ENCODE measurements around the gene ST8SIA4. TPM values are rescaled to one million over a fixed set of nuclear protein-coding genes. Genes with fewer than 3 reads are reported as not detected.

ST8SIA4 gene
- polyA plus RNA-seq, 3 donors, result 12.4 to 36.4 (median 30.7) TPM

GRCh38 chr5:100762995-100763394 lies 140.1 kb downstream of the ST8SIA4 start:
- Histone ChIP-seq H3K9me3 (replicated peaks in 1 of 2; ENCODE audit: control insufficient read depth in 1 of 2, insufficient read depth in 1 of 2, low read length in 2 of 2) (no peaks in the 10 kb centered on the region), H3K79me2 (ENCODE audit: insufficient read depth, low read length) (no peaks in the 10 kb centered on the region), H3K4me2 (replicated peaks; ENCODE audit: extremely low read depth, low read length, poor library complexity, severe bottlenecking) (no peak overlapping the region), H2AFZ (ENCODE audit: insufficient read depth, low read depth, low read length, poor library complexity, severe bottlenecking) (no peak overlapping the region), H3K4me3 (replicated peaks in 1 of 3; ENCODE audit: low read depth in 2 of 3, low read length in 3 of 3) (no peak overlapping the region), H3K36me3 (replicated peaks in 1 of 2; ENCODE audit: control insufficient read depth in 1 of 2, insufficient read depth in 2 of 2, low read length in 2 of 2) (no peaks in the 10 kb centered on the region), H3K4me1 (ENCODE audit: control insufficient read depth in 1 of 2, insufficient read depth in 2 of 2, low read length in 2 of 2) (no peaks in the 10 kb centered on the region), H4K20me1 (ENCODE audit: insufficient read depth, low read length) (no peaks in the 10 kb centered on the region), H3K9ac (ENCODE audit: insufficient read depth, low read length, poor library complexity, severe bottlenecking) (no peak overlapping the region), H3K27ac (ENCODE audit: low read depth in 1 of 2, low read length in 2 of 2) (no peak overlapping the region), H3K27me3 (ENCODE audit: control insufficient read depth in 2 of 2, insufficient read depth in 2 of 2, low read length in 2 of 2) (no peaks in the 10 kb centered on the region)
- Mint-ChIP-seq H3K27ac (no peak overlapping the region), H3K4me1 (no peaks in the 10 kb centered on the region), H3K27me3 (ENCODE audit: low read depth in 3 of 3) (no peaks in the 10 kb centered on the region), H3K9me3 (no peaks in the 10 kb centered on the region), H3K36me3 (no peaks in the 10 kb centered on the region), H3K4me3 (no peak overlapping the region)
- no CpG with 5 or more reads among the region's 1 CpG for WGBS (ENCODE audit: insufficient coverage)
- intact Hi-C loops (cut with micrococcal nuclease), result no loop called here
- DNase-seq, result no peak
- TF ChIP-seq CTCF (IDR thresholded peaks at IDR 0.05), result no peak

GRCh38 chr5:100762108-100762507 lies 141.0 kb downstream of the ST8SIA4 start:
- Histone ChIP-seq H3K36me3 (replicated peaks in 1 of 2; ENCODE audit: control insufficient read depth in 1 of 2, insufficient read depth in 2 of 2, low read length in 2 of 2) (no peaks in the 10 kb centered on the region), H3K4me2 (replicated peaks; ENCODE audit: extremely low read depth, low read length, poor library complexity, severe bottlenecking) (no peak overlapping the region), H3K27me3 (ENCODE audit: control insufficient read depth in 2 of 2, insufficient read depth in 2 of 2, low read length in 2 of 2) (no peaks in the 10 kb centered on the region), H3K79me2 (ENCODE audit: insufficient read depth, low read length) (no peaks in the 10 kb centered on the region), H3K9me3 (replicated peaks in 1 of 2; ENCODE audit: control insufficient read depth in 1 of 2, insufficient read depth in 1 of 2, low read length in 2 of 2) (no peaks in the 10 kb centered on the region), H3K4me1 (ENCODE audit: control insufficient read depth in 1 of 2, insufficient read depth in 2 of 2, low read length in 2 of 2) (no peaks in the 10 kb centered on the region), H2AFZ (ENCODE audit: insufficient read depth, low read depth, low read length, poor library complexity, severe bottlenecking) (no peak overlapping the region), H4K20me1 (ENCODE audit: insufficient read depth, low read length) (no peaks in the 10 kb centered on the region), H3K4me3 (replicated peaks in 1 of 3; ENCODE audit: low read depth in 2 of 3, low read length in 3 of 3) (no peak overlapping the region), H3K27ac (ENCODE audit: low read depth in 1 of 2, low read length in 2 of 2) (no peak overlapping the region), H3K9ac (ENCODE audit: insufficient read depth, low read length, poor library complexity, severe bottlenecking) (no peak overlapping the region)
- TF ChIP-seq CTCF (IDR thresholded peaks at IDR 0.05), result no peak
- no peak for DNase-seq
- H3K9me3 Mint-ChIP-seq, result no peaks in the 10 kb centered on the region
- H3K36me3 Mint-ChIP-seq, result no peaks in the 10 kb centered on the region
- intact Hi-C loops (cut with micrococcal nuclease), result no loop called here
- no peak overlapping the region for H3K27ac Mint-ChIP-seq
- no peaks in the 10 kb centered on the region for H3K4me1 Mint-ChIP-seq
- H3K27me3 Mint-ChIP-seq (ENCODE audit: low read depth in 3 of 3), result no peaks in the 10 kb centered on the region
- H3K4me3 Mint-ChIP-seq, result no peak overlapping the region
